Measurements from ENCODE around the gene THBS2. TPM values are rescaled to one million over a fixed set of nuclear protein-coding genes. Genes with fewer than 3 reads are reported as not detected.
"Not testable (repeated sequence)": the region's sequence is repeated elsewhere in the genome, so short reads cannot be mapped to it uniquely, and the experiment has no call there.

The THBS2 gene
- total and polyA plus RNA-seq, 2 of the 8 experiments (the other 6 are each of a cell fraction or from before 2014, with no cell fraction given), result 11.0 to 22.5 TPM

GRCh38 chr6:169197929-169198328, 55.7 kb downstream of the THBS2 start:
- H3K56ac ChIP-seq (replicated peaks; ENCODE audit: insufficient read length, low read depth, low read length); H2BK20ac ChIP-seq (ENCODE audit: low read length); CTCF ChIA-PET (ENCODE audit: partially characterized antibody); H3K79me1 ChIP-seq (ENCODE audit: low read depth, low read length); H2BK120ac ChIP-seq (replicated peaks; ENCODE audit: low read depth, low read length); H3K18ac ChIP-seq (ENCODE audit: extremely low read depth, low read length); H3K79me2 ChIP-seq (ENCODE audit: control insufficient read depth in 1 of 2, insufficient read depth in 2 of 2, low read length in 2 of 2); H2BK5ac ChIP-seq (ENCODE audit: low read depth, low read length); H3K23ac ChIP-seq (ENCODE audit: insufficient read length); H3K14ac ChIP-seq (ENCODE audit: insufficient read length); H3K36me3 ChIP-seq (ENCODE audit: control insufficient read depth in 2 of 4, insufficient read depth in 4 of 4, low read length in 3 of 4); H2AFZ ChIP-seq (ENCODE audit: low read length); H4K91ac ChIP-seq (replicated peaks; ENCODE audit: insufficient read length, low read length); H3K23me2 ChIP-seq (ENCODE audit: low read depth, low read length); H3K4me1 ChIP-seq (replicated peaks in 1 of 4; ENCODE audit: control insufficient read depth in 3 of 4, insufficient read depth in 4 of 4, low read length in 3 of 4); H2AK5ac ChIP-seq (ENCODE audit: low read depth, low read length); H3K4ac ChIP-seq (replicated peaks; ENCODE audit: insufficient read length, low read depth, low read length); H4K20me1 ChIP-seq (replicated peaks in 1 of 2; ENCODE audit: control insufficient read depth in 1 of 2, insufficient read depth in 2 of 2, low read length in 2 of 2); H3K4me3 ChIP-seq (ENCODE audit: extremely low read depth in 1 of 4, insufficient read depth in 2 of 4, low read depth in 3 of 4, low read length in 4 of 4); H3K9ac ChIP-seq (replicated peaks in 1 of 4; ENCODE audit: extremely low read depth in 1 of 4, low read depth in 3 of 4, low read length in 3 of 4); H3K27me3 ChIP-seq (replicated peaks in 1 of 4; ENCODE audit: control insufficient read depth in 3 of 4, extremely low read depth in 1 of 4, insufficient read depth in 3 of 4, low read length in 3 of 4); H4K8ac ChIP-seq (ENCODE audit: extremely low read depth, insufficient read depth, low read length); H3K4me2 ChIP-seq (ENCODE audit: insufficient read depth in 1 of 2, low read depth in 2 of 2, low read length in 2 of 2); H2BK12ac ChIP-seq (ENCODE audit: low read depth, low read length); H3K9me3 ChIP-seq (ENCODE audit: insufficient read depth in 2 of 2, low read depth in 1 of 2, low read length in 1 of 2); H2BK15ac ChIP-seq (ENCODE audit: low read length); FAIRE-seq; DNase-seq (ENCODE audit: low read depth in 1 of 2, low spot score in 2 of 2); H3K27ac ChIP-seq (ENCODE audit: low read depth, low read length); POLR2A ChIA-PET (ENCODE audit: partially characterized antibody); H4K5ac ChIP-seq (ENCODE audit: insufficient read length, low read depth, low read length): not testable (repeated sequence)
- WGBS, 2 experiments (ENCODE audit: extremely low coverage in 1 of 2, insufficient coverage in 1 of 2, insufficient read length in 1 of 2, insufficient replicate concordance in 2 of 2, low coverage in 1 of 2, low lambda C conversion rate in 2 of 2, missing lambda C conversion rate in 1 of 2), result 84% methylated on average over 14 of the region's 15 CpGs; no CpG with 5 or more reads in 1 of the 2 experiments

- H3K4ac ChIP-seq (replicated peaks; ENCODE audit: insufficient read length, low read depth, low read length); H2BK15ac ChIP-seq (ENCODE audit: low read length); H2BK5ac ChIP-seq (ENCODE audit: low read depth, low read length); H3K23ac ChIP-seq (ENCODE audit: insufficient read length); H2AK5ac ChIP-seq (ENCODE audit: low read depth, low read length); H2AFZ ChIP-seq (ENCODE audit: low read length); FAIRE-seq; H3K23me2 ChIP-seq (ENCODE audit: low read depth, low read length); H3K14ac ChIP-seq (ENCODE audit: insufficient read length); H3K79me1 ChIP-seq (ENCODE audit: low read depth, low read length); POLR2A ChIA-PET (ENCODE audit: partially characterized antibody); H2BK120ac ChIP-seq (replicated peaks; ENCODE audit: low read depth, low read length); H3K36me3 ChIP-seq (ENCODE audit: control insufficient read depth in 2 of 4, insufficient read depth in 4 of 4, low read length in 3 of 4); H2BK20ac ChIP-seq (ENCODE audit: low read length); DNase-seq (ENCODE audit: low read depth in 1 of 2, low spot score in 2 of 2); H3K56ac ChIP-seq (replicated peaks; ENCODE audit: insufficient read length, low read depth, low read length); H2BK12ac ChIP-seq (ENCODE audit: low read depth, low read length); H3K9ac ChIP-seq (replicated peaks in 1 of 4; ENCODE audit: extremely low read depth in 1 of 4, low read depth in 3 of 4, low read length in 3 of 4); H3K4me3 ChIP-seq (ENCODE audit: extremely low read depth in 1 of 4, insufficient read depth in 2 of 4, low read depth in 3 of 4, low read length in 4 of 4); H3K27ac ChIP-seq (ENCODE audit: low read depth, low read length); H4K20me1 ChIP-seq (replicated peaks in 1 of 2; ENCODE audit: control insufficient read depth in 1 of 2, insufficient read depth in 2 of 2, low read length in 2 of 2); H4K5ac ChIP-seq (ENCODE audit: insufficient read length, low read depth, low read length); H4K91ac ChIP-seq (replicated peaks; ENCODE audit: insufficient read length, low read length); H3K27me3 ChIP-seq (replicated peaks in 1 of 4; ENCODE audit: control insufficient read depth in 3 of 4, extremely low read depth in 1 of 4, insufficient read depth in 3 of 4, low read length in 3 of 4); H3K4me1 ChIP-seq (replicated peaks in 1 of 4; ENCODE audit: control insufficient read depth in 3 of 4, insufficient read depth in 4 of 4, low read length in 3 of 4); H3K18ac ChIP-seq (ENCODE audit: extremely low read depth, low read length); H3K9me3 ChIP-seq (ENCODE audit: insufficient read depth in 2 of 2, low read depth in 1 of 2, low read length in 1 of 2); H3K4me2 ChIP-seq (ENCODE audit: insufficient read depth in 1 of 2, low read depth in 2 of 2, low read length in 2 of 2); H3K79me2 ChIP-seq (ENCODE audit: control insufficient read depth in 1 of 2, insufficient read depth in 2 of 2, low read length in 2 of 2); H4K8ac ChIP-seq (ENCODE audit: extremely low read depth, insufficient read depth, low read length); CTCF ChIA-PET (ENCODE audit: partially characterized antibody): not testable (repeated sequence)
- WGBS, 2 experiments (ENCODE audit: extremely low coverage in 1 of 2, insufficient coverage in 1 of 2, insufficient read length in 1 of 2, insufficient replicate concordance in 2 of 2, low coverage in 1 of 2, low lambda C conversion rate in 2 of 2, missing lambda C conversion rate in 1 of 2), result 62% methylated on average over 1 of the region's 2 CpGs; no CpG with 5 or more reads in 1 of the 2 experiments
Measured at GRCh38 chr6:169196279-169196678, 57.4 kb downstream of the THBS2 start.

Measured in H1 (cell line).